ENCODE data around the gene GXYLT2. TPM values are rescaled to one million over a fixed set of nuclear protein-coding genes. Genes with fewer than 3 reads are reported as not detected.

The GXYLT2 gene
- total RNA-seq, 1 donor from 2014 or later: 0.08 TPM

DNA sequence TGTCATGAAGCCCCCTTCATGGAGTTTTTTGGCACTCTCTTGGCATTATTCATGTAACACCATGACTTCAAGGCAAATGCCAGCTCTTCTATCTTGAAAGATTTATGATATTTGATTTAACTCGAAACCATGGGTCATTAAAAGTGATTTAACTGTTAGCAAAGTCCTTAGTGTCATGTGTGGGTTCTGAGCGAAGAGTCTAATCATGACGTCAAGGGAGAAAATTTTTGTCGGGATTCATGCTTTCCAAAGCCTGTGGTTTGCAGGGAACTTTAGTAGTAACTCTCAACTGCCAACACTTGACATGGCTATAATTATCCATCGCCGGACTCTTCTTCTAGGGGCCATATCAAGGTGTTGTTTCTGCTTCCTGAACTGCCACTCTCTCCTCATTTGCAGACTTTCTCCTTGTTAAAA, 11.5 kb downstream of the GXYLT2 start:
- Mint-ChIP-seq H3K36me3 (ENCODE audit: low read depth) (no peaks in the 10 kb centered on the region), H3K4me1 (ENCODE audit: low read depth) (no peaks in the 10 kb centered on the region), H3K27me3 (ENCODE audit: insufficient read depth) (peaks cover 14% of the 10 kb centered on the region), H3K9me3 (no peaks in the 10 kb centered on the region), H3K27ac (no peak overlapping the region), H3K4me3 (no peak overlapping the region)
- DNase-seq (ENCODE audit: low spot score): no peak
- intact Hi-C loops (cut with micrococcal nuclease): no loop called here

DNA sequence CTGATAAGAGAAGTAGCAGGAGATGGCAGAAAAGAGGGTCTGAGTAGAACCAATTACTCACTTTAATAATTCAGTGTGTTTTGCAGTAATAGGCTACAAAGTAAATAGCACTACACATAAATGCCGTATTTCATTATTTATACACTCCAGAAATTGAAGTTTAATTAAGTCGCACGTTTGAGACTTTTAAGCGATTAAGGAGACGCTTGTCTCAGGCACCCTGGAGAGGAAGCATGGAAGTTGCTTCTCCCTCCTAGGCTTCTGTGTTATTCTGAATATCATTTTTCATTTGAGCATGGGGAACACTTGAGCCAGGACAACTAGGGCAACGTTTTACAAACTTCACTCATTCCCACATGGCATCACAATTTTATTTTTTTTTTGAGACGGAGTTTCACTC, 12.2 kb downstream of the GXYLT2 start:
- H3K27ac Mint-ChIP-seq: no peak overlapping the region
- DNase-seq (ENCODE audit: low spot score): no peak
- intact Hi-C loops (cut with micrococcal nuclease): no loop called here
- no peak overlapping the region for H3K4me3 Mint-ChIP-seq
- H3K4me1 Mint-ChIP-seq (ENCODE audit: low read depth): no peaks in the 10 kb centered on the region
- no peaks in the 10 kb centered on the region for H3K9me3 Mint-ChIP-seq
- peaks cover 14% of the 10 kb centered on the region for H3K27me3 Mint-ChIP-seq (ENCODE audit: insufficient read depth)
- no peaks in the 10 kb centered on the region for H3K36me3 Mint-ChIP-seq (ENCODE audit: low read depth)

DNA sequence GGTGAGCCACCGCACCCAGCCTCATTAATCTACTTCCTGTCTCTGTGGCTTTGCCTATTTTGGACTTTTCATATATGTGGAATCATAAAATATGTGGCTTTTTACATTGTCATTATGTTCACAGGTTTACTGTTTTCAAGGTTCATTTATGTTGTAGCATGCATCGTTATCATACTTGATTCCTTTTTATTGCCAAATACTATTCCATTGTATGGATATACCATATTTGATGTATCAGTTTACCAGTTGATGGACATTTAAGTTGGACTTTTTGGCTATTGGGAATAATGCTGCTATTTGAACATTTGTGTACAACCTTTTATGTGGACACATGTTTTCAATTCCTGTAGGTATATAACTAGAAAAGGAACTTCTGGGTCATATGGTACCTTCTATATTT, 14.0 kb downstream of the GXYLT2 start:
- intact Hi-C loops (cut with micrococcal nuclease): no loop called here
- no peaks in the 10 kb centered on the region for H3K4me1 Mint-ChIP-seq (ENCODE audit: low read depth)
- no peak overlapping the region for H3K27ac Mint-ChIP-seq
- no peak overlapping the region for H3K4me3 Mint-ChIP-seq
- H3K36me3 Mint-ChIP-seq (ENCODE audit: low read depth): no peaks in the 10 kb centered on the region
- peaks cover 11% of the 10 kb centered on the region for H3K27me3 Mint-ChIP-seq (ENCODE audit: insufficient read depth)
- no peak for DNase-seq (ENCODE audit: low spot score)
- H3K9me3 Mint-ChIP-seq: no peaks in the 10 kb centered on the region

DNA sequence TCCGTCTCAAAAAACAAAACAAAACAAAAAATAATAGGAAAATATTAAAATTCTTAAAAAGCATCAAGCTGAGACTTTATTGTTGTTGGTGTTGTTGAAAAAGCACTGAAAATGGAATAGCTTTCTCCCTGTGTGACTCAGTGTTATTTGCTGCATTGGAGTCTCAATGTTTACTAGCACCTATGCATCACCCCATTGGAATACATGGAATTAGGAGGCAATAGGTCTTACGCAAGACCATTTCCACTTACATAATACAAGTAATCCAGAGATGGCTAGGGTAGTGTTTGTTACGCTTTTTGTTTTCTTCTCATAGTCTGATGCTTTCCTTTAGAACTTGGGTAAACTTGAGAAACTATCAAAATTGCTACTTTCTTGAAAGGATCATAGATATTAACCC, 15.2 kb downstream of the GXYLT2 start:
- H3K9me3 Mint-ChIP-seq: no peaks in the 10 kb centered on the region
- H3K4me1 Mint-ChIP-seq (ENCODE audit: low read depth): no peaks in the 10 kb centered on the region
- H3K27ac Mint-ChIP-seq: no peak overlapping the region
- intact Hi-C loops (cut with micrococcal nuclease): no loop called here
- DNase-seq (ENCODE audit: low spot score): no peak
- peaks cover 7% of the 10 kb centered on the region for H3K27me3 Mint-ChIP-seq (ENCODE audit: insufficient read depth)
- H3K4me3 Mint-ChIP-seq: no peak overlapping the region
- H3K36me3 Mint-ChIP-seq (ENCODE audit: low read depth): no peaks in the 10 kb centered on the region

DNA sequence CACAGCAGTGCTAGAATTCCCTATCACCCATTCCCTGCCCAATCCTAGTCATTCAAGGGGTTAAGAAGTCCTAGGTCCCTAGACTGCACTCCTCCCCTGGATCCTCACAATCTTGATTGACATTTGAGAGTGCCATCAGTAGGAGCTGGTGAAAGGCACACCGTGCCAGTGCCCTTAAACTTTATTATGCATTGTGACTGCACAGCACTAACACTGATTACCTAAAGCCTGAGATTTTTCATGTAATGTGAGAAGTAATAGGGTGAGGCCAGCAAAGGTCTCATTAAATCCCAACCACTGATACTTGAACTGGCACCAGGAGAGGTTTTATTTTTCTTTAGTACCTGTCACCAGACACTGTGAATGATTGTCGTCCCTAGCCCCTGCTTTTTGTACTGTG, 16.3 kb downstream of the GXYLT2 start:
- no peaks in the 10 kb centered on the region for H3K36me3 Mint-ChIP-seq (ENCODE audit: low read depth)
- DNase-seq (ENCODE audit: low spot score): no peak
- peaks cover 8% of the 10 kb centered on the region for H3K27me3 Mint-ChIP-seq (ENCODE audit: insufficient read depth)
- intact Hi-C loops (cut with micrococcal nuclease): no loop called here
- H3K27ac Mint-ChIP-seq: no peak overlapping the region
- no peaks in the 10 kb centered on the region for H3K4me1 Mint-ChIP-seq (ENCODE audit: low read depth)
- H3K4me3 Mint-ChIP-seq: no peak overlapping the region
- no peaks in the 10 kb centered on the region for H3K9me3 Mint-ChIP-seq

DNA sequence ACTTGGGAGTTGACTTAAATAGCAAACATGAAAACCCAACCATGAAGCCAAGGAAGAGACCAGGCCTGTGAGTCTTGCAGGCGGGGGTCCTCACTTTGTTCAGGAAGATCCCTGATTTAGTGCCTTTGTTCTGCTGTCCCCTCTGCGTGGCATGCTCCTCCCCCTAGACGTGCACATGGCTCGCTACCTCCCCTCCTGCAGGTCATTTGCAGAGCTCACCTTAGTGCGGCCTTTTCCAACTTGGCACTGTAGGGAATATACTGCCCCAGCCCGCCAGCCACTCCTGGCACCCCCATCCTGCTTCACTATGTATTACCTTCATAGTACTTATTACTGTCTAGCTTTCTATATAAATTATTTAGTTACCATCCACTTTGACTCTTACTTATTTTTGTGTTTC, 18.3 kb downstream of the GXYLT2 start:
- no peak overlapping the region for H3K4me3 Mint-ChIP-seq
- peaks cover 2% of the 10 kb centered on the region for H3K27me3 Mint-ChIP-seq (ENCODE audit: insufficient read depth)
- H3K9me3 Mint-ChIP-seq: no peaks in the 10 kb centered on the region
- no peak for DNase-seq (ENCODE audit: low spot score)
- intact Hi-C loops (cut with micrococcal nuclease): no loop called here
- H3K27ac Mint-ChIP-seq: no peak overlapping the region
- no peaks in the 10 kb centered on the region for H3K36me3 Mint-ChIP-seq (ENCODE audit: low read depth)
- no peaks in the 10 kb centered on the region for H3K4me1 Mint-ChIP-seq (ENCODE audit: low read depth)

DNA sequence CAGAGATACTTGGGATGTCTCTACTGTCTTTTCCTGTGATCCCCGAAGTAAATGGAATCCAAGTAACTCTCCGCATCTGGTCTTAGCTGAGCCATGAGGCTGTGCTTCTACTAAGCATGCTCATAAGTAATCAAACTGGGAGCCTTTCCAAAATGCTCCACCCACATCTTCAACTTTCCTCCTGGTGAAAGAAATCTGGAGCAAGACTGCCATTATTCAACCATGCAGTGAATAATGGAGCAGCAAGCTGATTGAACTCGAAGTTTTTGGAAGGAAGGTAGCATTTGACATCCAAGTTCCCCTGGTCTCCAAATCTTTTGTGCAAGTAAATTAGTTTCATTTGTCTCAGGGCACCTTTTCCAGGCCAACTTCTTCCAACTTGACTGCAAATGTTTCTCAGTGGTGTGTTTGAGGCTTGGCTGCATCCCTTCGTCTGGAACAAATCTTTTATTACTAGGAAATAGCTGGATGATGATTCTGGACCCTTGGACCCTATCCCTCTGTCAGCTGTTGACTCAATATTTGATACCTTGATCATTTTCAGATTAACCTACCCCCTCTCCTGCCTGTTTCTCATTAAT, 19.4 kb downstream of the GXYLT2 start:
- Mint-ChIP-seq H3K27me3 (ENCODE audit: insufficient read depth) (peaks cover 2% of the 10 kb centered on the region), H3K27ac (no peak overlapping the region), H3K36me3 (ENCODE audit: low read depth) (no peaks in the 10 kb centered on the region), H3K9me3 (no peaks in the 10 kb centered on the region), H3K4me3 (no peak overlapping the region), H3K4me1 (ENCODE audit: low read depth) (no peaks in the 10 kb centered on the region)
- no peak for DNase-seq (ENCODE audit: low spot score)
- intact Hi-C loops (cut with micrococcal nuclease): no loop called here

DNA sequence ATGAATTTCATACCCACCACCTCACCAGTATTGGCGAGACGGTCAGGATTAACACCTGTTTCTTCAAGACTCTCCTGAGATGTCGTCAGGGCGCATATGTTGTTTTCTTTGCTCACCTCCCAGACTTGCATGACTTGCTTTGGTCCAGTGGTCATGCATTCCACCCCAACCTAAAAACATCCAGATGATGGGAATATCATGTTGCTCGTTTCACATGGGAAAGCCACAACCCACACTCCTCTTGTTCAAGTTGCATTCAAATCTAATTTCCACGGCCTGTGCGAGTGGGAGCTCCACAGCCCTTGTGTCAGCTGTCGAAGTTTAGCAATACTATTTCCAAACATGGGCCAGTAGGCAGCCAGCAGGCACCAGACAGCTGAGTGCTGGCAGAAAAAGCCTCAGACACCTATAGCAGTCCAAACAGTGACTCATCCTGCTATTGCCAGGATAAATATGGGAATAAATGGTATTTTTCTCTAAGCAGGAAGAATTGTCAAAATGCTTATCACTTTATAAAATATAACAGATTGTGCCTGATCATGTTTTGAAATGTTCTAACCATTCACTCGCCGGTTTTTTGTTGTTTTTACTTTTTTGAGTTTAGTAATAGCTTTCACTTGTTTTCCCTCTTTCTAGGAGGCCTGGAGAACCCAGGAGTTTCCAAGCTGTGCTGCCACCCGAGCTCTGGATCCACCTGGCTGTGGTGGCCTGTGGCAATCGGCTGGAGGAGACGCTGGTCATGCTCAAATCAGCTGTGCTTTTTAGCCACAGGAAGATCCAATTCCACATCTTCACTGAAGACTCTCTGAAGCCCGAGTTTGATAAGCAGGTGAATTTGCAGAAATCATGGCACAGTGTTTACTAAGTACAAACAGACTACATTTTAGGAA, 20.1 kb downstream of the GXYLT2 start:
- Mint-ChIP-seq H3K27me3 (ENCODE audit: insufficient read depth) (peaks cover 6% of the 10 kb centered on the region), H3K36me3 (ENCODE audit: low read depth) (no peaks in the 10 kb centered on the region), H3K4me1 (ENCODE audit: low read depth) (no peaks in the 10 kb centered on the region), H3K9me3 (no peaks in the 10 kb centered on the region), H3K4me3 (no peak overlapping the region), H3K27ac (no peak overlapping the region)
- intact Hi-C loops (cut with micrococcal nuclease): no loop called here
- DNase-seq (ENCODE audit: low spot score): no peak

DNA sequence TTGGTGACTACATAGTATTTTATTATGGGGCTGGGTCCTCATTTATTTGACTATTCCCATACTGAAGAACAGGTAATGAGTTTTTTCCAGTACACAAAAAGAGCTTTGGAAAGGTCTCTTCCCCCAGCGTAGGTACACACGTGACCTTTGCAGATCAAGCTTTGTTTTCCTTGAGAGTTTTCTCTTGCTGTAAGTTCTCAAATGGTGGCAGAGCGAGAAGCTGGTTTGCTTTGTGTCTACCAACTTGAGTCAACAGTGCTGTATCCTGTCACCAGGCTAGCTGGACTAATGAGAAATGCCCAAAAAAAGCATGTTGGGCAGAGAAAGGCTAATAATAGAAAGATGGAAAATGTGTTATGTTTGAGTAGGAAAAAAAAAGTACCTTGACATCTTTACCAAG, 21.7 kb downstream of the GXYLT2 start:
- DNase-seq (ENCODE audit: low spot score): no peak
- intact Hi-C loops (cut with micrococcal nuclease): no loop called here
- H3K27ac Mint-ChIP-seq: no peak overlapping the region
- H3K9me3 Mint-ChIP-seq: no peaks in the 10 kb centered on the region
- no peak overlapping the region for H3K4me3 Mint-ChIP-seq
- H3K27me3 Mint-ChIP-seq (ENCODE audit: insufficient read depth): peaks cover 6% of the 10 kb centered on the region
- H3K4me1 Mint-ChIP-seq (ENCODE audit: low read depth): no peaks in the 10 kb centered on the region
- no peaks in the 10 kb centered on the region for H3K36me3 Mint-ChIP-seq (ENCODE audit: low read depth)

DNA sequence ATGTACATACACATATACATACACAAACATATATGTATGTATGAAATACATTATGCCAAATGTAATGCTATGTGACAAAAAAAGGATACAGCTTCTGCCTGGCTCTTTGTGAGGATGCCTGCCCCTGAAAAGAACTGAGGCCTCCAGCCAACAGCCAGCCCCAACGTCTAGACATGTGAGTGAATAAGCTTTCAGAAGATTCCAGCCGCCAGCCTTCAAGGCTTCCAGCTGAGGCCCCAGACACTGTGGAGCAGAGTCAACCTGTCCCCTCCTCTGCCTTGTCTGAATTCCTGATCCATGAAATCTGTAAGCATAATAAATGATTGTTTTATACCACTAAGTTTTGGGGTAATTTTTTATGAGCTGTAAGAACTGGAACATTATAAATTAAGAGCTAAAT, 24.7 kb downstream of the GXYLT2 start:
- Mint-ChIP-seq H3K4me1 (ENCODE audit: low read depth) (no peaks in the 10 kb centered on the region), H3K9me3 (no peaks in the 10 kb centered on the region), H3K36me3 (ENCODE audit: low read depth) (no peaks in the 10 kb centered on the region), H3K4me3 (no peak overlapping the region), H3K27ac (no peak overlapping the region), H3K27me3 (ENCODE audit: insufficient read depth) (peaks cover 6% of the 10 kb centered on the region)
- intact Hi-C loops (cut with micrococcal nuclease): no loop called here
- DNase-seq (ENCODE audit: low spot score): no peak

DNA sequence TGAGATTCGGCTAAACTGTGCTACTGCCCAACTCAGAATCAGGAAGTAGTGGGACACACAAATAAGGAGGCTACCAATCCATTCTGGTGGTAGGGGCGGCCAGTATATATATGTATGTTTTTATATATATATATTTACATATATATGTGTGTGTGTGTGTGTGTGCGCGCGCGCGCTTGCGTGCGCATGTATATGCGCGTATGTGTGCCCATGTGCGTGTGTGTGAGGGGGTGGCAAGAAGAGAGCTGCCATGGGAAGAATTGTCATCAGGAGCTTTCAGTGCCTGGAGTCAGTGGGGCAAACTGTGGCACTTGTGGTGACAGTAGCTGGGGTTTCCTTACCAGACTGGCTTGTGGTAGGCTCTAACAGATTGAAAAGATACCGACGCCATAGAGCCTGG, 26.5 kb downstream of the GXYLT2 start:
- no peak overlapping the region for H3K4me3 Mint-ChIP-seq
- DNase-seq (ENCODE audit: low spot score): no peak
- no peaks in the 10 kb centered on the region for H3K36me3 Mint-ChIP-seq (ENCODE audit: low read depth)
- no peaks in the 10 kb centered on the region for H3K9me3 Mint-ChIP-seq
- H3K27me3 Mint-ChIP-seq (ENCODE audit: insufficient read depth): peaks cover 9% of the 10 kb centered on the region
- H3K4me1 Mint-ChIP-seq (ENCODE audit: low read depth): no peaks in the 10 kb centered on the region
- H3K27ac Mint-ChIP-seq: no peak overlapping the region
- intact Hi-C loops (cut with micrococcal nuclease): no loop called here

DNA sequence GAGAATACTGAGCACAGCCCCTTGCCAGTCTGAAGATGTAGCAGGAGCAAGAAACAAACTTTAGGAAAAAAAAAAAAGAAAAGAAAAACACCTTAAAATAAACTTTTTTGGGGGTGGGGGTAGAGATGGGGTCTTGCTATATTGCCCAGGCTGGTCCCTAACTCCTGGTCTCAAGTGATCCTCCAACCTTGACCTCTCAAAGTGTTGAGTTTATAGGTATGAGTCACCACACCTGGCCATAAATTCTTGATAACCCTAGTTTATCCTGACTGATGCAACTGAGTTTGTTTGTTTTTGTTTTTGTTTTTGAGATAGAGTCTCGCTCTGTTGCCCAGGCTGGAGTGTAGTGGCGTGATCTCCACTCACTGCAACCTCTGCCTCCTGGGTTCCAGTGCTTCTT, 28.4 kb downstream of the GXYLT2 start:
- H3K4me1 Mint-ChIP-seq (ENCODE audit: low read depth): no peaks in the 10 kb centered on the region

DNA sequence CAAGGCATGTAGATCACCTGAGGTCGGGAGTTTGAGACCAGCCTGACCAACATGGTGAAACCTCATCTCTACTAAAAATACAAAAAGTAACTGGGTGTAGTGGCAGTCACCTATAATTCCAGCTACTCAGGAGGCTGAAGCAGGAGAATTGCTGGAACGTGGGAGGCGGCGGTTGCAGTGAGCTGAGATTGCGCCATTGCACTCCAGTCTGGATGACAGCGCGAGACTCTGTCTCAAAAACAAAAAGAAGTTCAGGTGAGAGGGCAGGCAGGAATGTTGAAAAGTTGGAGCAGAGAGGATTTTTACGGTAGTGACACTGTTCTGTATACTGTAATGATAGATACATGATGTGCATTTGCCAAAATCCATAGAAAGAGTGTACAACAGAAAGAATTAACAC, 31.7 kb downstream of the GXYLT2 start:
- no peak overlapping the region for H3K4me3 Mint-ChIP-seq
- H3K36me3 Mint-ChIP-seq (ENCODE audit: low read depth): no peaks in the 10 kb centered on the region
- H3K4me1 Mint-ChIP-seq (ENCODE audit: low read depth): no peaks in the 10 kb centered on the region
- no peak for DNase-seq (ENCODE audit: low spot score)
- peaks cover 5% of the 10 kb centered on the region for H3K27me3 Mint-ChIP-seq (ENCODE audit: insufficient read depth)
- no peaks in the 10 kb centered on the region for H3K9me3 Mint-ChIP-seq
- no peak overlapping the region for H3K27ac Mint-ChIP-seq
- intact Hi-C loops (cut with micrococcal nuclease): no loop called here

More for the DNA sequence above, 28.4 kb downstream of the GXYLT2 start:
- H3K27ac Mint-ChIP-seq: no peak overlapping the region
- H3K27me3 Mint-ChIP-seq (ENCODE audit: insufficient read depth): peaks cover 9% of the 10 kb centered on the region
- H3K36me3 Mint-ChIP-seq (ENCODE audit: low read depth): no peaks in the 10 kb centered on the region
- intact Hi-C loops (cut with micrococcal nuclease): no loop called here
- no peaks in the 10 kb centered on the region for H3K9me3 Mint-ChIP-seq
- DNase-seq (ENCODE audit: low spot score): no peak
- H3K4me3 Mint-ChIP-seq: no peak overlapping the region

Data from activated T-helper 1 cell treated with anti-CD3 and anti-CD28 coated beads, Interleukin-12 subunit alpha, Interleukin-12 subunit beta, Interleukin-2, Interleukin-4 antibody, amounts not matched to agents 30 ng/mL and 10 ng/mL and 1 ng/mL, durations not matched to agents 14 hours and 24 hours and 36 hours (primary cell).